ENCODE measurements around the gene ZNF680. TPM values are rescaled to one million over a fixed set of nuclear protein-coding genes. Genes with fewer than 3 reads are reported as not detected.
"Not testable (repeated sequence)": the region's sequence is repeated elsewhere in the genome, so short reads cannot be mapped to it uniquely, and the experiment has no call there.

ZNF680 gene
- total and polyA plus RNA-seq, 2 experiments from 2014 or later, result 5.0 to 6.6 TPM

DNA sequence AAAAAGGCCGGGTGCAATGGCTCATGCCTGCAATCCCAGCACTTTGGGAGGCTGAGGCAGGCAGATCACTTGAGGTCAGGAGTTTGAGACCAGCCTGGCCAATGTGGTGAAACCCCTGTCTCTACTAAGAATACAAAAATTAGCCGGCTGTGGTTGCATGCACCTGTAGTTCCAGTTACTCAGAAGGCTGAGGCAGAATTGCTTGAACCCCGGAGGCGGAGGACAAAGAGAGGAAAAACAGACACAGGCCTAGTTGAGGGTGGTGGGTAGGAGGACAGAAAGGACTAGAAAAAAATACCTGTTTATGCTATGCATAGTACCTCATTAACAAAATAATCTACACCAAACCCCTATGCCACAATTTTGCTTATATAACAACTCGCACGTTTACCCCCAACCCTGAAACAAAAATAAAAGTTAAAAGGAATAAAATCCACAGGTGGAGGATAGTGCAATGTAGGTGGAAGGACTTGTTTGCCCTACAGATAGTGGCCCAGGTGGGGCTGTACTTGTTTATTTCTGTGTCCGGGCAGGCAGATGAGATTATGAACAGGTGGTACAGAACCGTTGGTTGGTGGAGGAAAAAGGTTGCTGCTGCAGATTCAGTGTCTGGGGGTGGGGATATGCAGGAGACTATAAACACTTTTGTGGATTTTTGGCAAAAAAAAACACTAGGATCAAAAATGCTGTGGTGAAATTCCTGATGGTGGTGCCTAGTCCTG lies 5.1 kb downstream of the ZNF680 start:
- H3K4me2 ChIP-seq (ENCODE audit: unreplicated experiment), result no peak overlapping the region
- in situ Hi-C loops (cut with MboI), result no loop called here
- TF ChIP-seq EZH2 (IDR thresholded peaks at IDR 0.05; ENCODE audit: insufficient read depth, poor library complexity, severe bottlenecking) (no peak), EZH2phosphoT487 (IDR thresholded peaks at IDR 0.05; ENCODE audit: insufficient read depth, low read depth) (no peak)
- peaks cover 85% of the 10 kb centered on the region for H3K79me2 ChIP-seq (ENCODE audit: insufficient read depth)
- no peaks in the 10 kb centered on the region for H3K36me3 ChIP-seq (ENCODE audit: low read depth)
- WGBS, 2 experiments (ENCODE audit: low coverage in 1 of 2, low lambda C conversion rate in 2 of 2, missing lambda C conversion rate in 2 of 2), result 91 to 92% methylated on average over 8 of the region's 8 CpGs
- H3K4me1 ChIP-seq (ENCODE audit: insufficient read depth), result peaks cover 20% of the 10 kb centered on the region
- no peak overlapping the region for H3K9ac ChIP-seq
- no peak for DNase-seq
- H4K20me1 ChIP-seq (ENCODE audit: insufficient read depth), result no peaks in the 10 kb centered on the region; the same call in 1 of the 2 replicates
- no peaks in the 10 kb centered on the region for H3F3A ChIP-seq (ENCODE audit: insufficient read depth)
- H2AFZ ChIP-seq, result no peak overlapping the region
- no peaks in the 10 kb centered on the region for H3K9me2 ChIP-seq (ENCODE audit: insufficient read depth)
- no peaks in the 10 kb centered on the region for H3K9me3 ChIP-seq (ENCODE audit: low read depth)
- no peak overlapping the region for H3K4me3 ChIP-seq
- H3K27ac ChIP-seq, result no peak overlapping the region
- H3K27me3 ChIP-seq (replicated peaks; ENCODE audit: insufficient read depth), result no peaks in the 10 kb centered on the region

DNA sequence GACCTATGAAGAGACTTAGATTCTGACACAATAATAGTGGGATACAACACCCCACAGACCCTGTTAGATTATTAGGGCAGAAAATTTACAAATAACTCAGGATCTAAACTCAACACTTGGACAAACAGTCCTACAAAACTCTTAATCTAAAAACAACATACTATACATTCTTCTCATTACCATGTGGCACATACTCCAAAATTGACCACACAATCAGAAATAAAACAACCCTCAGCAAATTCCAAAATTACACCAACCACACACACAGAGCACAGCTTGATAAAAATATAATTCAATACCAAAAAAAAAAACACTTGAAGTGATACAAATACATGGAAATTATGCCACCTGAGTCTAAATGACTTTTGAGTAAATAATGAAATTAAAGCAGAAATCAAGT lies 7.8 kb downstream of the ZNF680 start:
- H3F3A ChIP-seq (ENCODE audit: insufficient read depth), result no peaks in the 10 kb centered on the region
- H3K9me2 ChIP-seq (ENCODE audit: insufficient read depth), result no peaks in the 10 kb centered on the region
- peaks cover 14% of the 10 kb centered on the region for H3K4me1 ChIP-seq (ENCODE audit: insufficient read depth)
- no peaks in the 10 kb centered on the region; the same call in 1 of the 2 replicates for H4K20me1 ChIP-seq (ENCODE audit: insufficient read depth)
- H3K4me3 ChIP-seq, result no peak overlapping the region
- no peaks in the 10 kb centered on the region for H3K27me3 ChIP-seq (replicated peaks; ENCODE audit: insufficient read depth)
- in situ Hi-C loops (cut with MboI), result no loop called here
- H3K36me3 ChIP-seq (ENCODE audit: low read depth), result no peaks in the 10 kb centered on the region
- peaks cover 86% of the 10 kb centered on the region for H3K79me2 ChIP-seq (ENCODE audit: insufficient read depth)
- TF ChIP-seq EZH2 (IDR thresholded peaks at IDR 0.05; ENCODE audit: insufficient read depth, poor library complexity, severe bottlenecking), result no peak
- no peak for TF ChIP-seq EZH2phosphoT487 (IDR thresholded peaks at IDR 0.05; ENCODE audit: insufficient read depth, low read depth)
- no peak overlapping the region for H2AFZ ChIP-seq
- H3K9me3 ChIP-seq (ENCODE audit: low read depth), result no peaks in the 10 kb centered on the region
- no peak overlapping the region for H3K4me2 ChIP-seq (ENCODE audit: unreplicated experiment)
- no peak overlapping the region for H3K9ac ChIP-seq
- no peak overlapping the region for H3K27ac ChIP-seq
- DNase-seq, result no peak

GRCh38 chr7:64554188-64554587 lies 8.7 kb downstream of the ZNF680 start:
- H3K9me3 ChIP-seq (ENCODE audit: low read depth); H3K4me3 ChIP-seq; H3K36me3 ChIP-seq (ENCODE audit: low read depth); H3K9me2 ChIP-seq (ENCODE audit: insufficient read depth); H3K27me3 ChIP-seq (replicated peaks; ENCODE audit: insufficient read depth); H3K27ac ChIP-seq; H3K9ac ChIP-seq; H4K20me1 ChIP-seq (ENCODE audit: insufficient read depth); H3F3A ChIP-seq (ENCODE audit: insufficient read depth); in situ Hi-C loops (cut with MboI); H3K4me1 ChIP-seq (ENCODE audit: insufficient read depth); H2AFZ ChIP-seq; DNase-seq; H3K4me2 ChIP-seq (ENCODE audit: unreplicated experiment): not testable (repeated sequence)
- 91 to 95% methylated on average over 7 to 21 of the region's 28 CpGs for WGBS, 2 experiments (ENCODE audit: low coverage in 1 of 2, low lambda C conversion rate in 2 of 2, missing lambda C conversion rate in 2 of 2)
- peaks cover 87% of the 10 kb centered on the region for H3K79me2 ChIP-seq (ENCODE audit: insufficient read depth)

GRCh38 chr7:64551375-64552142 lies 11.3 kb downstream of the ZNF680 start:
- no peaks in the 10 kb centered on the region for H3K9me2 ChIP-seq (ENCODE audit: insufficient read depth)
- in situ Hi-C loops (cut with MboI), result no loop called here
- peaks cover 72% of the 10 kb centered on the region for H3K79me2 ChIP-seq (ENCODE audit: insufficient read depth)
- H3K36me3 ChIP-seq (ENCODE audit: low read depth), result no peaks in the 10 kb centered on the region
- H3K27ac ChIP-seq, result no peak overlapping the region
- H3F3A ChIP-seq (ENCODE audit: insufficient read depth), result no peaks in the 10 kb centered on the region
- no peaks in the 10 kb centered on the region for H3K4me1 ChIP-seq (ENCODE audit: insufficient read depth)
- H2AFZ ChIP-seq, result no peak overlapping the region
- H3K9me3 ChIP-seq (ENCODE audit: low read depth), result no peaks in the 10 kb centered on the region
- no peaks in the 10 kb centered on the region for H3K27me3 ChIP-seq (replicated peaks; ENCODE audit: insufficient read depth)
- H3K4me3 ChIP-seq, result no peak overlapping the region
- H3K4me2 ChIP-seq (ENCODE audit: unreplicated experiment), result no peak overlapping the region
- no peak overlapping the region for H3K9ac ChIP-seq
- TF ChIP-seq EZH2phosphoT487 (IDR thresholded peaks at IDR 0.05; ENCODE audit: insufficient read depth, low read depth) (no peak), EZH2 (IDR thresholded peaks at IDR 0.05; ENCODE audit: insufficient read depth, poor library complexity, severe bottlenecking) (no peak)
- DNase-seq, result no peak
- H4K20me1 ChIP-seq (ENCODE audit: insufficient read depth), result no peaks in the 10 kb centered on the region; the same call in 1 of the 2 replicates
- WGBS, 2 experiments (ENCODE audit: low coverage in 1 of 2, low lambda C conversion rate in 2 of 2, missing lambda C conversion rate in 2 of 2), result 86 to 93% methylated on average over 6 of the region's 6 CpGs

All from GM23248 (cell line).